Prostate gland (tissue), 2 donors: ENCODE results near the gene UBXN2A.
A peak's percentile ranks its signal among the peaks of the same experiment; 100 is the strongest.

Experiments used
- POLR2AphosphoS5 ChIP-seq: sonication (generic); formaldehyde crosslinking; IDR thresholded peaks from one replicate; pipeline ENCODE4 v1.6.1; 2017; ENCODE audit warnings: antibody characterized with exemption
- TF ChIP-seq, protein P1 (sequence below), 4 experiments: fragments of 200-600 bp in 2 of 4; fragments of 450-650 bp in 2 of 4; sonication (generic) in 2 of 4; IDR thresholded peaks; 1 replicate in 3 of 4; 2 replicates in 1 of 4; pipeline ENCODE4 v1.5.1; 2016 to 2019; ENCODE audit warnings: antibody characterized with exemption in 4 of 4, mild to moderate bottlenecking in 2 of 4, moderate library complexity in 2 of 4

DNA sequence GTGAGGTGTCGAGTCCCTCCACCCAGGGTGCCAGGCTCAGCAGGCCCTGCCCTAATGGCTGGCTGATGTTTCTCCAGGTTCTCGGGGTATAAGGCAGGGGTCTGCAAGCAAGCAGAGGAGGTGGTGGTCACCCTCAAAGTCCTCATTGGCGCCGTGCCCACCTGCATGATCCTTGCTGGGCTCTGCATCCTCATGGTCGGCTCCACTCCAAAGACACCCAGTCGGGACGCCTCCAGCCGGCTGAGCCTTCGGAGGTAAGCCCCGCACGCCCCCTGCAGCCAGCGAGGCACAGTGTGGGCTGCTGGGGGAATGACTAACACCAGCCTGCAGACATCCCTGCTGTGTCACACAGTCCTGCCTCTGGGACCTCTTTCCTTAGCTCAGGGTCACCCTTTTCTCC is 83.8 kb downstream of the UBXN2A start:
- TF ChIP-seq, protein P1, sequence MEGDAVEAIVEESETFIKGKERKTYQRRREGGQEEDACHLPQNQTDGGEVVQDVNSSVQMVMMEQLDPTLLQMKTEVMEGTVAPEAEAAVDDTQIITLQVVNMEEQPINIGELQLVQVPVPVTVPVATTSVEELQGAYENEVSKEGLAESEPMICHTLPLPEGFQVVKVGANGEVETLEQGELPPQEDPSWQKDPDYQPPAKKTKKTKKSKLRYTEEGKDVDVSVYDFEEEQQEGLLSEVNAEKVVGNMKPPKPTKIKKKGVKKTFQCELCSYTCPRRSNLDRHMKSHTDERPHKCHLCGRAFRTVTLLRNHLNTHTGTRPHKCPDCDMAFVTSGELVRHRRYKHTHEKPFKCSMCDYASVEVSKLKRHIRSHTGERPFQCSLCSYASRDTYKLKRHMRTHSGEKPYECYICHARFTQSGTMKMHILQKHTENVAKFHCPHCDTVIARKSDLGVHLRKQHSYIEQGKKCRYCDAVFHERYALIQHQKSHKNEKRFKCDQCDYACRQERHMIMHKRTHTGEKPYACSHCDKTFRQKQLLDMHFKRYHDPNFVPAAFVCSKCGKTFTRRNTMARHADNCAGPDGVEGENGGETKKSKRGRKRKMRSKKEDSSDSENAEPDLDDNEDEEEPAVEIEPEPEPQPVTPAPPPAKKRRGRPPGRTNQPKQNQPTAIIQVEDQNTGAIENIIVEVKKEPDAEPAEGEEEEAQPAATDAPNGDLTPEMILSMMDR (IDR thresholded peaks at IDR 0.05): peak in 1 of 4 experiments; percentile 6
- no peak for TF ChIP-seq POLR2AphosphoS5
